Embryonic facial prominence (tissue), 1 donor: ENCODE data around the gene LSM12.
"Not testable (repeated sequence)": the region's sequence is repeated elsewhere in the genome, so short reads cannot be mapped to it uniquely, and the experiment has no call there.

Experiments used
- DNase-seq: peaks from one replicate; pipeline ENCODE4 v3.0.0-alpha.2; 2016; ENCODE audit errors: extremely low spot score

Gene LSM12

GRCh38 chr17:44066204-44066930 is at the start of gene LSM12:
LSM12 (minus strand) TSS chr17:44066671; CDS start chr17:44066587, 84 bp downstream.
- DNase-seq, result peak; percentile 85

- no peak for DNase-seq
These were observed 49.3 kb upstream of the LSM12 start for GRCh38 chr17:44115585-44116415.

GRCh38 chr17:44113868-44114840 is 47.7 kb upstream of the LSM12 start:
- DNase-seq, result no peak

- DNase-seq, result no peak
These were observed 46.9 kb upstream of the LSM12 start for GRCh38 chr17:44113382-44113781.

- DNase-seq, result no peak
These were observed 46.1 kb upstream of the LSM12 start for GRCh38 chr17:44112284-44113280.

- DNase-seq, result no peak
These were observed 45.3 kb upstream of the LSM12 start for GRCh38 chr17:44111777-44112176.

- peak; percentile 83 for DNase-seq
These were observed 44.6 kb upstream of the LSM12 start for GRCh38 chr17:44110823-44111633.

GRCh38 chr17:44110011-44110686 is 43.7 kb upstream of the LSM12 start:
- no peak for DNase-seq

- DNase-seq, result no peak
These were observed 42.8 kb upstream of the LSM12 start for GRCh38 chr17:44109312-44109630.

- no peak for DNase-seq
These were observed 42.2 kb upstream of the LSM12 start for GRCh38 chr17:44108440-44109311.

- DNase-seq, result no peak
These were observed 40.3 kb upstream of the LSM12 start for GRCh38 chr17:44106801-44107200.

- no peak for DNase-seq
These were observed 39.5 kb upstream of the LSM12 start for GRCh38 chr17:44105941-44106340.

- DNase-seq, result no peak
These were observed 39.0 kb upstream of the LSM12 start for GRCh38 chr17:44105483-44105882.

GRCh38 chr17:44102849-44103622 is 36.6 kb upstream of the LSM12 start:
- DNase-seq, result no peak

GRCh38 chr17:44101858-44102257 is 35.4 kb upstream of the LSM12 start:
- DNase-seq, result not testable (repeated sequence)

GRCh38 chr17:44097110-44097958 is 30.9 kb upstream of the LSM12 start:
- no peak for DNase-seq
